Activated naive CD8-positive, alpha-beta T cell treated with anti-CD3 and anti-CD28 coated beads for 36 hours (primary cell): Measurements from ENCODE around the gene CCDC66. TPM values are rescaled to one million over a fixed set of nuclear protein-coding genes. Genes with fewer than 3 reads are reported as not detected.
"Not testable (repeated sequence)": the region's sequence is repeated elsewhere in the genome, so short reads cannot be mapped to it uniquely, and the experiment has no call there.

ENCODE experiments used
- DNase-seq: peaks from one replicate; pipeline ENCODE4 v3.0.0; 2021
- H3K27ac Mint-ChIP-seq: one replicate; pipeline ENCODE4 v1.8.0; 2022; ENCODE audit warnings: mild to moderate bottlenecking, moderate library complexity, mixed read lengths
- H3K27me3 Mint-ChIP-seq: one replicate; pipeline ENCODE4 v1.8.0; 2022; ENCODE audit warnings: mild to moderate bottlenecking, mixed read lengths
- H3K36me3 Mint-ChIP-seq: one replicate; pipeline ENCODE4 v1.8.0; 2021; ENCODE audit warnings: mild to moderate bottlenecking, mixed read lengths
- H3K4me1 Mint-ChIP-seq: one replicate; pipeline ENCODE4 v1.8.0; 2021; ENCODE audit warnings: mixed read lengths
- H3K4me3 Mint-ChIP-seq: one replicate; pipeline ENCODE4 v1.8.0; 2022; ENCODE audit warnings: mild to moderate bottlenecking, moderate library complexity, mixed read lengths
- H3K9me3 Mint-ChIP-seq: one replicate; pipeline ENCODE4 v1.8.0; 2022; ENCODE audit warnings: mixed read lengths
- total RNA-seq, 2 experiments: library from RNA; stranded (reverse); gene quantifications; one replicate each; pipeline ENCODE4 v1.2.3, GENCODE V29; 2021

CCDC66 gene
- total RNA-seq: 10 to 100 TPM; 31.0 to 32.9 TPM

DNA sequence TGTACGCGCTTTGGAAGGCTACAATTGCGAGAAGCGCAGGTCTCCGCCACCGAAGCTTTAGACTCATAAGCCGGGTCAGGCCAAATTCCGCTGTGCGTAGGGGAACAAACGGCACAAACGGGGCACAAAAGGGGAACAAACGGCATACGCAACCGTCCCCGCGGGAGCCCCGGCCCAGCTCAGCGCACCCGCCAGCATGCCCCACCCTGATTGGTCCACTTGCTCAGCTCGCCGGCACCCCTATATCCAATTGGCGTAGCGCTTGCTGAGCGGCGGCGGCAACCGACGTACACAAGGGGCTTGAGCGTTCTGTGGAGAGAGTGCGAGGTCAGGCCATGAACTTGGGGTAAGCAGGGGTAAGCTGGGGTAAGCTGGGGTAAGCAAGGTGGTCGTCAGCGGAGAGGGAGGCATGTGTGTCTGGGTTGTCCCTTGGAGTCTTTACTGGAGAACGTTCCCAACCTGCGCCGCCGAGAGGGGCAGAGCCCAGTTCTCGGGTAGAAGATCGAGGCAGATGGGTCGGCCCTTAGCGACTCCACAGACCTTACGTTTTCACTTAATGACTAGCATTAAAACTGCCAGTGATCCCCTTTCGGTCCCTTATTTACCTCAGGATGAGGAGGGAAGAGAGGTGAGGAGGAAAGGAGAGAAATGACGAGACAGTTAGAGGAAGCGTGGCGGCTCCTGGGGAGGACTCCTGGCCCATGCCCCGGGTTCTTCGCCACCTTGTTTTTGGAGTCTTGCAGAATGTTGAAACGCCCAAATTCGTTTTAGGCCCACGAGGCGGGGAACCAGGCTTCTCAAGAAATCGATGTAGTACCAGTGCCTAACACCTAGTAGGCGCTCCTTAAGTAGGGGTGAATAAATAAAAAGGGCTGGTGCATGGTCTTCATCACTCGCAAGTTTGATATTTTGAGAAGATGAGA, at the start of gene CCDC66:
Gene CCDC66 (plus strand): TSS at position 268 of the 923 bp plus-strand sequence. CDS start 68 bp downstream, at position 336.
- Mint-ChIP-seq H3K9me3 (peaks cover 4% of the 10 kb centered on the region), H3K4me3 (peak within 1 kb of the TSS; percentile 92), H3K27me3 (no peaks in the 10 kb centered on the region), H3K27ac (peak within 1 kb of the TSS; percentile 97), H3K36me3 (peaks cover 15% of the 10 kb centered on the region), H3K4me1 (peaks cover 21% of the 10 kb centered on the region)
- DNase-seq: peak; percentile 93

DNA sequence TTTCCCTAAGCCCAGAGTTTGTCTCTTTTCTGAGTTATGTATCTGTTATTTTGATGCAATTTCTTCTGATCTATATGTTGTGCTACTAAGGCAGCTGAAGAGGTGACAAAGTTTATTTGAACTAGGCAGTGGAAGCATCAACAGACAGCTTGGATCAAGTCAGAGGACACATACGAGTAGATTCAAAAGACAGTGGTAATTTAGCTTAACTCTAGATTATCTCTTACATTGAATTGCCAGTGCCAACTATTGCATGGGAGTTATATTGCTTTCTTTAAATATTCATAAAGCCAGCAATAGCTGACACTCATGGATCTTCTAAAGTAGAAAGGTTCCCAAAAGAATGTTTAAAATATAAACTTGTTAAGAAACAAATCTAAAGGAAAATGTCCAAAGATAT, 37.3 kb upstream of the CCDC66 start:
- DNase-seq: no peak
- Mint-ChIP-seq H3K27me3 (peaks cover 20% of the 10 kb centered on the region), H3K9me3 (no peaks in the 10 kb centered on the region), H3K36me3 (no peaks in the 10 kb centered on the region), H3K4me1 (no peaks in the 10 kb centered on the region), H3K27ac (no peak overlapping the region), H3K4me3 (no peak overlapping the region)

DNA sequence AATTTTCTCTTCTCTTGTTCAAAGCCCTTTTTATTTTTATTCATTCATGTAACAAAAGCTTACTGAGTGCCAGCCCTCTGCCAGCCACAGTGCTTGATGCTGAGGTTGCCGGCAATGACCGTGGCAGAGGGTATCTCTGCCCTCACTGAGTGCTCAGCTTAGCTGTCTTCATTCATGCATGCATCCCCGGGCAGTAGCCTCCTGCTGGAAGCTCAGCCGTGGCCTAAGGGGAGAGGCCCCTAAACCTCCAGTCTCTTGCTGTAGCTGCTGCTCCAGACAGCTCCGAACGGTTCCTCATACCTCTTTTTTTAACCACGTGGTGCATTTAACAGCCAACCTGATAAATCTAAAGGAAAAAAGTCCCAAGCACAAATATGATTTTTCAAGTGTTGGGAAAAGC, 34.6 kb upstream of the CCDC66 start:
- no peaks in the 10 kb centered on the region for H3K36me3 Mint-ChIP-seq
- peaks cover 7% of the 10 kb centered on the region for H3K27me3 Mint-ChIP-seq
- no peak overlapping the region for H3K4me3 Mint-ChIP-seq
- no peak overlapping the region for H3K27ac Mint-ChIP-seq
- no peak for DNase-seq
- no peaks in the 10 kb centered on the region for H3K4me1 Mint-ChIP-seq
- H3K9me3 Mint-ChIP-seq: no peaks in the 10 kb centered on the region

DNA sequence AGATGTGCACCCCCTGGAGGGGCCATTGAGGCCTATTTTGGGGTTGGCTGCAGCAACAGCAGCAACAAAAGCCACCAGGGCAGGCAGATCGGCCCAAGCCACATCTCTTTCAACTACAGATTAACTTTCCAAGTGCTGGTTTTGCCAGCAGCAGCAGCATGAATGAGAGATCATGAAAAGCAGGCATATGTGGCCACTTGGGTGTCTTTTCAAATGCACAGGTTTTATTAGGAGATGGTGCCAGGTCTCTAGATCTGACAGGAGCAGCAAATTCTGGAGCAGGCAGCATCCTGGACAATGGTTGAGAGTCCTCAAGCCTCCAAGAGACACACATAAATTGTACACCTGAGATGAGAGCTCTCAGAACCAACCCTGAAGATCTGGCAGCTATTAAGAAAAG, 31.7 kb upstream of the CCDC66 start:
- Mint-ChIP-seq H3K9me3 (no peaks in the 10 kb centered on the region), H3K4me1 (no peaks in the 10 kb centered on the region), H3K36me3 (no peaks in the 10 kb centered on the region), H3K4me3 (no peak overlapping the region), H3K27me3 (peaks cover 1% of the 10 kb centered on the region), H3K27ac (no peak overlapping the region)
- DNase-seq: no peak

DNA sequence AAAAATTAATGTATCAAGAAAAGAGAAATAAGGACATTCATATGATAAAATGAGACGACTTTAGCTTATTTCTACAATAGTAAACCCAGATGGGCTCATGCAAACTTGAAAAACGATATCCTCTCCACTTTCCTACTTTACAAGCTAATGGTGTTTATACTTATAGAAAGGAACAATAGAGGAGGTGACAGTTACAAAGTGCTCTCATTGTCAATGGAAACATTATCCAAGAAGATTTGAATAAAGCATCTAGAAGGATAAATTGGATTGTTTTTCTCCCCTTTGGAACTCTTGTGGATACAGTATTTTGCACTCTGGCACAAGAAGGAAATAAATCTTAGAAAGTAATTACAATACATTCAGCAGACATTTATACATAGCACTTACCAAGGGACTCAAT, 20.2 kb upstream of the CCDC66 start:
- peaks cover 6% of the 10 kb centered on the region for H3K9me3 Mint-ChIP-seq
- no peak for DNase-seq
- peaks cover 1% of the 10 kb centered on the region for H3K27me3 Mint-ChIP-seq
- no peak overlapping the region for H3K27ac Mint-ChIP-seq
- H3K4me3 Mint-ChIP-seq: no peak overlapping the region
- no peaks in the 10 kb centered on the region for H3K4me1 Mint-ChIP-seq
- H3K36me3 Mint-ChIP-seq: peaks cover 1% of the 10 kb centered on the region

DNA sequence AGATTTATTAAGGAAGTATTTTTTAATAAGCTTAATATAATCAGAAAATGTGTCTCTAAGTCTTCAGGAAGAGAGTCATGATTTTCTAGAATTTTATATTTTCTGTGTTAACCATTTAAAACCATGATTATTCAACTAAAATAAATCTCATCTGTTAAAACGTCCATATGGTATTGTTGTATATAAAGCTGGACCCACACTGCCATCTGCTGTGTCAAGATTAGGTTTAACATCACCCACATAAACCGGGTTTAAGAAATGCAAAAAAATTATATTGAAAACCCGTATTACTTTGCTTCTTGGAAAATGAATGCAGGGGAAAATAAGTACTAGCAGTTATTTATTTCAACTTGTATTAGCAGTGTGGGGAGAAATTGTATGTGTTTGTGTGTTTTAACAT, 9.5 kb upstream of the CCDC66 start:
- Mint-ChIP-seq H3K4me1 (no peaks in the 10 kb centered on the region), H3K36me3 (no peaks in the 10 kb centered on the region), H3K27me3 (peaks cover 8% of the 10 kb centered on the region), H3K27ac (no peak overlapping the region), H3K9me3 (peaks cover 9% of the 10 kb centered on the region), H3K4me3 (no peak overlapping the region)
- no peak for DNase-seq

DNA sequence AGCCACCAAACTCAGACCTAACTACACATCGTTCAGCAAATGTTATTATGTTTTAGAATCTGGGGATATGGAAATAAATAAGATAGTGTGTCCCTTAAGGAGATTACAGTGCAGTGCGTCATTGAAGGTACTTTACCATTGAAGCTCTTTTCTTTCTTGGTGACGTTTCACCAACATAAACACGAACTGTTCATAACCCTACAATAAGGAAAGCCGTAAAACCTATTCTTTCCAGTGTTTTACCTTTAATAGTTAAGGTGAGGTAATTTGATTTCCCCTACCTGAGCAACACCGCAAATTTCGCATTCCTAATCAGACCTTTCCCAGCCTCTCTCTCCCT, 826 bp downstream of the CCDC66 start:
- peak overlapping the region; percentile 92 for H3K4me3 Mint-ChIP-seq
- H3K27ac Mint-ChIP-seq: peak overlapping the region; percentile 97
- no peaks in the 10 kb centered on the region for H3K27me3 Mint-ChIP-seq
- no peaks in the 10 kb centered on the region for H3K9me3 Mint-ChIP-seq
- DNase-seq: no peak
- H3K4me1 Mint-ChIP-seq: peaks cover 21% of the 10 kb centered on the region
- peaks cover 15% of the 10 kb centered on the region for H3K36me3 Mint-ChIP-seq

DNA sequence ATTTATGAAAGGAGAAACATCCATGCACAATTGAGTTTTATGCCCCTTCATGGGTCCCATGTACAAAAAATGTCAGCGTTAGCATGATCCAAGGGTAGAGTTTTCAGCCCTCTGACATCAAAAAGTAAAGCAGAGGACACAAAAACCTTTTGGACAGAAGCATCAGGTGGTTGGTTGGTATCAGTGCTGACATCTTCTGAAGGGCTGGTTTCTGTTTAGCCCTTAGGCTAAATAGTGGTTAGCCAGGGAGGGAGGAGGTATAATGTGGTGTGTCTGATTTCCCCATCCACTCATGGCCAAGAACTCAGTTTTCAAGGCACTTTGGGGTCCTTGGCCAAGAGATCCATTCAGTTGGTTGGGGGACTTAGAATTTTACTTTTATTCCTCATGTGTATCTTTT, 16.5 kb downstream of the CCDC66 start:
- Mint-ChIP-seq H3K4me1 (peaks cover 12% of the 10 kb centered on the region), H3K27ac (no peak overlapping the region), H3K36me3 (peaks cover 61% of the 10 kb centered on the region), H3K4me3 (no peak overlapping the region), H3K27me3 (no peaks in the 10 kb centered on the region), H3K9me3 (peaks cover 10% of the 10 kb centered on the region)
- DNase-seq: no peak

DNA sequence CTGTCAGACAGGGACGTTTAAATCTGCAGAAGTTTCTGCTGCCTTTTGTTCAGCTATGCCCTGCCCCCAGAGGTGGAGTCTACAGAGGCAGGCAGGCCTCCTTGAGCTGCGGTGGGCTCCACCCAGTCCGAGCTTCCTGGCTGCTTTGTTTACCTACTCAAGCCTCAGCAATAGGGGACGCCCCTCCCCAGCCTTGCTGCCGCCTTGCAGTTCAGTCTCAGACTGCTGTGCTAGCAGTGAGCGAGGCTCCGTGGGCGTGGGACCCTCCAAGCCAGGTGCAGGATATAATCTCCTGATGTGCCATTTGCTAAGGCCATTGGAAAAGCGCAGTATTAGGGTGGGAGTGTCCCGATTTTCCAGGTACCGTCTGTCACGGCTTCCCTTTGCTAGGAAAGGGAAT, 25.0 kb downstream of the CCDC66 start:
- H3K27ac Mint-ChIP-seq, DNase-seq, H3K27me3 Mint-ChIP-seq, H3K4me3 Mint-ChIP-seq: not testable (repeated sequence)
- Mint-ChIP-seq H3K36me3 (peaks cover 76% of the 10 kb centered on the region), H3K4me1 (peaks cover 10% of the 10 kb centered on the region), H3K9me3 (peaks cover 15% of the 10 kb centered on the region)

DNA sequence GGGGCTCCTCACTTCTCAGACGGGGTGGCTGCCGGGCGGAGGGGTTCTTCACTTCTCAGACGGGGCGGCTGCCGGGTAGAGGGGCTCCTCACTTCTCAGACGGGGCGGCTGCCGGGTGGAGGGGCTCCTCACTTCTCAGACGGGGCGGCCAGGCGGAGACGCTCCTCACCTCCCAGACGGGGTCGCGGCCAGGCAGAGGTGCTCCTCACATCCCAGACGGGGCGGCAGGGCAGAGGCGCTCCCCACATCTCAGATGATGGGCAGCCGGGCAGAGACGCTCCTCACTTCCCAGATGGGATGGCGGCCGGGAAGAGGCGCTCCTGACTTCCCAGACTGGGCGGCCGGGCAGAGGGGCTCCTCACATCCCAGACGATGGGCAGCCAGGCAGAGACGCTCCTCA, 27.3 kb downstream of the CCDC66 start:
- not testable (repeated sequence) for DNase-seq, H3K27ac Mint-ChIP-seq
- peaks cover 58% of the 10 kb centered on the region for H3K36me3 Mint-ChIP-seq

DNA sequence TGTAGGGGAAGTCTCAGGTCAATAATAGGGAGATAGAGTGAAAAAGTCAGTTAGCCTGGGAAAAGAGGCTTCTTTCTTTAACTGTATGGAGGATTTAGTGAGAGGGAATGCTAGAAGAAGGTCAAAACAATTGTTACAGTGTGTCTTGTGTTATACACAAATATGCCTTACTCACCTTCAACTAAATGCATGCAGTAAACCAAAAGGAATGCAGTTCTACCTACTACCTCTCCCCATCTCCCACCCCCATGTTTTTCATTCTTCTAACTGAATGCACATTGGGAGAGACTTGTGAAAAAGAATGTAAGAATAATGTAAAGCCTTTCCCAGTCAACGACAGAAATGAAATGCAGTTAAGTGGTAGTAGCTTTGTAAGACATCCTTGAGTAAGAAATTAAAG, 33.8 kb downstream of the CCDC66 start:
- no peak overlapping the region for H3K27ac Mint-ChIP-seq
- H3K36me3 Mint-ChIP-seq: peaks cover 34% of the 10 kb centered on the region
- peaks cover 30% of the 10 kb centered on the region for H3K4me1 Mint-ChIP-seq
- no peak overlapping the region for H3K4me3 Mint-ChIP-seq
- no peak for DNase-seq
- no peaks in the 10 kb centered on the region for H3K27me3 Mint-ChIP-seq
- peaks cover 4% of the 10 kb centered on the region for H3K9me3 Mint-ChIP-seq

More for the DNA sequence above, 27.3 kb downstream of the CCDC66 start:
- H3K9me3 Mint-ChIP-seq: peaks cover 14% of the 10 kb centered on the region
- H3K4me3 Mint-ChIP-seq, H3K27me3 Mint-ChIP-seq, H3K4me1 Mint-ChIP-seq: not testable (repeated sequence)

DNA sequence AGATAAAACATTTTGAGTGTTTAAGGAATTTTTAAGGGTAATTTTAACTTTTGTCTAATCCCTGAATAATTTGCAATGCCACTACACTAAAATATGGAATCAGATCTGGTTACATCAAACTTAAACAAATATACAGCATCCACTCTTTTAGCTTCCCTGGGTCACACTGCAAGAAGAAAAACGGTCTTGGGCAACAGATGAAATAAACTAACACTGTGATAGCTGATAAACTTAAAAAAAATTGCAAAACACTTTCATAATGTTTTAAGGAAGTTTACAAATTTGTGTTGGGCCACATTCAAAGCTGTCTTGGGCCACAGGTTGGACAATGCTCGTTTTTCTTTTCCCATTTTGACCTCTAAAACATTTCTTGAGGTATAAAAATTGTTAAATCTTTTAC, 34.3 kb downstream of the CCDC66 start:
- Mint-ChIP-seq H3K4me3 (no peak overlapping the region), H3K27me3 (no peaks in the 10 kb centered on the region), H3K27ac (peak overlapping the region; percentile 54), H3K4me1 (peaks cover 31% of the 10 kb centered on the region), H3K36me3 (peaks cover 35% of the 10 kb centered on the region), H3K9me3 (peaks cover 5% of the 10 kb centered on the region)
- DNase-seq: no peak

DNA sequence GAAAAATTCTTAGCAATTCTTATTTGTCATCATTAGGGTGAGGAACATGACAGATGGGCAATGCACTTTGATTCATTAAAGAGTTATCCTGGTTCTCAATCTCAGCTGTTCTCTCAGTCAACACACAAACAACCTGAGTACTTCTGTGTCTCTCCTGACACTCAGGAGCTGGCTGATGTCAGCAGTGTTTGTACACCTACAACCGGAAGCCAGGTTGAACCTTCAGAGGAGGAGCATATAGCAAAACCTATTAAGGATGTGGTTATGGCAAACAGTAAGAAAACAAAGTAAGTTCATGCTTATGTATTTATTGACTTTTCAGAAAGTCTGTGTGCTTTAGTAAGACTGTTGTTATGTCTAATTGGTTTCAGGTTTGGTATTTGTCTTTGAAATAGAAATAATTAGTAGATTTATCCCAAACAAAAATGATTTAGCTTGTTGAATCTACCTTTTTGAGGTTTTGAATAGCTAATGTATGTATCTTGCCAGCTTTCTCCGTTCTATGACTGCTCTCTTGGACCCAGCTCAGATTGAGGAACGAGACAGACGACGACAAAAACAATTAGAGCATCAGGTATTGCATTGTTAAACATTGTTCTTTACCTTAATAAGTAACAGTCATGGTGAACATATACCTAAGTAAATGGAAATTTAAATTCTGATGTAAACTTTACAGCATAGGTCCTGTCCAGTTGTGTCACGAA, 36.6 kb downstream of the CCDC66 start:
- H3K4me1 Mint-ChIP-seq: peaks cover 44% of the 10 kb centered on the region
- H3K27ac Mint-ChIP-seq: peak overlapping the region; percentile 83
- no peaks in the 10 kb centered on the region for H3K27me3 Mint-ChIP-seq
- peak; percentile 8 for DNase-seq
- peaks cover 17% of the 10 kb centered on the region for H3K9me3 Mint-ChIP-seq
- peaks cover 52% of the 10 kb centered on the region for H3K36me3 Mint-ChIP-seq
- H3K4me3 Mint-ChIP-seq: no peak overlapping the region

DNA sequence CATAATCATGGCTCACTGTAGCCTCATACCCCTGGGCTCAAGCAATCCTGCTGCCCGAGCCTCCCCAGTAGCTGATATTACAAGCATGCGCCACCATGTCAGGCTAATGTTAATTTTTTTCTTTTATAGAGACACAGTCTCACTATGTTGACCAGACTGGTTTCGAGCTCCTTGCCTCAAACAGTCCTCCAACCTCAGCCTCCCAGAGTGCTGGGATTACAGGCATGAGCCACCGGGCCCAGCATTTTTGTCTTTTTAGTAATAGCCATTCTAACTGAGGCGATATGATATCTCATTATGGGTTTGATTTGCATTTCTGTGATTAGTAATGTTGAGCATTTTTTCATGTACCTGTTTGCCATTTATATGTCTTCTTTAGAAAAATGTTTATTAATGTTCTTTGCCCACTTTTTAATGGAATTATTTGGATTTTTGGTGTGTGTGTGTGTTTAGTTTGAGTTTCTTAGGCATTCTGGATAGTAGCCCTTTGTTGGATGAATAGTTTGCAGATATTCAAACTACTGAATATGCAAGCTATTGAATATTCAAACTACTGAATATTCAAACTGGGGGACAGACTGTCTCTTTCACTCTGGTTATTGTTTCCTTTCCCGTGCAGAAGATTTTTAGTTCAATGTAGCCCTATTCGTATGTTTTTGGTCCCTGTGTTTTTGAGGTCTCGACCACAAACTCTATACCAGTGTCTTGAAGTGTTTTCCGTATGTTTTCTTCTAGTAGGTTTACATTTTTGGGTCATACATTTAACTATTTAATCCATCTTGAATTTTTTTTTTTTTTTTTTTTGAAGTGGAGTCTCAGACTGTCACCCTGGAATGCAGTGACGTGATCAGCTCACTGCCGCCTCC, 39.2 kb downstream of the CCDC66 start:
- peaks cover 35% of the 10 kb centered on the region for H3K9me3 Mint-ChIP-seq
- no peak for DNase-seq
- H3K36me3 Mint-ChIP-seq: peaks cover 78% of the 10 kb centered on the region
- no peak overlapping the region for H3K4me3 Mint-ChIP-seq
- peaks cover 52% of the 10 kb centered on the region for H3K4me1 Mint-ChIP-seq
- H3K27me3 Mint-ChIP-seq: no peaks in the 10 kb centered on the region
- no peak overlapping the region for H3K27ac Mint-ChIP-seq

DNA sequence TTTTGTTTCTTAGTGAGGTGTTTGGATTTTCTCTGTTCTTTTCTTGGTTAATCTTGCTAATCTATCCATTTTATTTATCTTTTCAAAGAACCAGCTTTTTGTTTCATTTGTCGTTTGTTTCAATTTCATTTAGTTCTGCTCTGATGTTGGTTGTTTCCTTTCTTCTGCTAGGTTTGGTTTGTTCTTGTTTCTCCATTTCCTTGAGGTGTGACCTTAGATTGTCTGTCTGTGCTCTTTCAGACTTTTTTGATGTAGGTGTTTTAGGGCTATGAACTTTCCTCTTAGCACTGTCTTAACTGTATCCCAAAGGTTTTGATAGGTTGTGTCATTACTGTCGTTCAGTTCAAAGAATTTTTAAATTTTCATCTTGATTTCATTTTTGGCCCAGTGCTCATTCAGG, 51.5 kb downstream of the CCDC66 start:
- not testable (repeated sequence) for H3K27me3 Mint-ChIP-seq, DNase-seq
- H3K36me3 Mint-ChIP-seq: peaks cover 96% of the 10 kb centered on the region
- peak overlapping the region; percentile 84 for H3K27ac Mint-ChIP-seq
- peaks cover 58% of the 10 kb centered on the region for H3K4me1 Mint-ChIP-seq
- peaks cover 52% of the 10 kb centered on the region for H3K9me3 Mint-ChIP-seq
- H3K4me3 Mint-ChIP-seq: peak overlapping the region; percentile 30
